Measurements from ENCODE around the gene RNF4.

RNF4 gene

GRCh38 chr4:2438822-2439718 lies 29.8 kb upstream of the RNF4 start:
- DNase-seq = no peak

GRCh38 chr4:2441393-2442174 lies 27.3 kb upstream of the RNF4 start:
- DNase-seq = no peak

GRCh38 chr4:2442175-2442993 lies 26.5 kb upstream of the RNF4 start:
- DNase-seq = no peak

GRCh38 chr4:2443061-2443730 lies 25.7 kb upstream of the RNF4 start:
- DNase-seq = no peak

GRCh38 chr4:2443956-2444740 lies 24.8 kb upstream of the RNF4 start:
- DNase-seq = no peak

GRCh38 chr4:2445130-2445529 lies 23.8 kb upstream of the RNF4 start:
- DNase-seq = no peak

- DNase-seq = no peak
Measured at GRCh38 chr4:2445571-2445970, 23.3 kb upstream of the RNF4 start.

- DNase-seq = no peak
Measured at GRCh38 chr4:2446656-2447564, 22.0 kb upstream of the RNF4 start.

GRCh38 chr4:2448589-2448988 lies 20.3 kb upstream of the RNF4 start:
- DNase-seq = no peak

- no peak for DNase-seq
Measured at GRCh38 chr4:2449051-2449450, 19.9 kb upstream of the RNF4 start.

GRCh38 chr4:2449511-2450392 lies 19.2 kb upstream of the RNF4 start:
- no peak for DNase-seq

GRCh38 chr4:2450394-2451035 lies 18.4 kb upstream of the RNF4 start:
- DNase-seq = no peak

- DNase-seq = no peak
Measured at GRCh38 chr4:2451036-2451520, 17.8 kb upstream of the RNF4 start.

GRCh38 chr4:2451821-2452785 lies 16.8 kb upstream of the RNF4 start:
- DNase-seq = no peak

GRCh38 chr4:2457481-2458295 lies 11.2 kb upstream of the RNF4 start:
- no peak for DNase-seq
